Thoracic aorta (tissue), 2 donors: ENCODE measurements around the gene YEATS2. TPM values are rescaled to one million over a fixed set of nuclear protein-coding genes. Genes with fewer than 3 reads are reported as not detected.

Source experiments
- ATAC-seq: fragments of 150-250 bp; one replicate; pipeline ENCODE4 v1.8.0; 2017; ENCODE audit warnings: low read depth; ENCODE audit not compliant: insufficient number of reproducible peaks, low FRiP score
- DNase-seq: peaks from one replicate; pipeline ENCODE4 v3.0.0-alpha.2; 2020; ENCODE audit warnings: low spot score
- H3K27ac ChIP-seq, 2 donors: fragments of 200-600 bp; sonication (generic); 1 replicate in 1 of 2; 2 replicates in 1 of 2; pipeline ENCODE4 v1.5.1; 2016; ENCODE audit warnings: mild to moderate bottlenecking in 2 of 2, moderate library complexity in 2 of 2
- H3K27me3 ChIP-seq: fragments of 200-600 bp; sonication (generic); replicated peaks from 2 replicates; pipeline ENCODE4 v1.6.0; 2016; ENCODE audit warnings: mild to moderate bottlenecking; ENCODE audit not compliant: insufficient read depth
- H3K36me3 ChIP-seq: fragments of 200-600 bp; sonication (generic); one replicate; pipeline ENCODE4 v1.5.1; 2016
- H3K4me1 ChIP-seq, 2 donors: fragments of 200-600 bp; sonication (generic); 1 replicate in 1 of 2; 2 replicates in 1 of 2; pipeline versions ENCODE4 v1.5.1 to v1.6.0; 2016; ENCODE audit warnings: low read depth in 2 of 2, mild to moderate bottlenecking in 1 of 2; ENCODE audit not compliant: control insufficient read depth in 1 of 2
- H3K4me3 ChIP-seq: fragments of 200-600 bp; sonication (generic); 2 replicates; pipeline ENCODE4 v1.5.1; 2016; ENCODE audit warnings: mild to moderate bottlenecking
- H3K9me3 ChIP-seq: fragments of 200-600 bp; sonication (generic); 2 replicates; pipeline ENCODE4 v1.5.1; 2016
- total RNA-seq, 2 donors: library from RNA; depleted of rRNA; stranded (reverse); fragments of >200 nt; gene quantifications; one replicate each; pipeline versions ENCODE4 v1.1.0 to v1.2.3, GENCODE V29; 2016
- TF ChIP-seq, protein P1 (sequence below): fragments of 200-600 bp; sonication (generic); IDR thresholded peaks from one replicate; pipeline ENCODE4 v1.5.1; 2019; ENCODE audit warnings: antibody characterized with exemption

Gene YEATS2
- total RNA-seq, 2 donors from 2014 or later: 25.3 to 34.2 TPM

DNA sequence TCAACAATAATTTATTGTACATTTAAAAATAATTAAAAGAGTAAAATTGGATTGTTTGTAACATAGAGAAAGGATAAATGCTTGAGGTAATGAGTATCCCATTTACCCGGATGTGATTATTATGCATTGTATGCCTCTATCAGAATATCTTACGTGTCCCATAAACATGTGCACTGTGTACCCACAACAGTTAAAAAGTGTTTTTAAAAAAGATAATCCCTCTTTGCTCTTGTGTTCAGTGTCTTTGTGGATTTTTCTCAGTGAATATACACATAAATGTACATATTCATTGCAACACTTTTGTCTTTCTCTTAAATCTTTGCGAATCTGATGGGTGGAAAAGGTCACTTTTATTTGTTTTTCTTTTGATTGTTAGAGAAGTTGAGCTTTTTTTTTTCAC, 20.4 kb downstream of the YEATS2 start:
- no peaks in the 10 kb centered on the region for H3K27me3 ChIP-seq
- ATAC-seq: no peak
- no peak overlapping the region for H3K4me3 ChIP-seq
- H3K27ac ChIP-seq: no peak overlapping the region
- DNase-seq: no peak
- TF ChIP-seq, protein P1, sequence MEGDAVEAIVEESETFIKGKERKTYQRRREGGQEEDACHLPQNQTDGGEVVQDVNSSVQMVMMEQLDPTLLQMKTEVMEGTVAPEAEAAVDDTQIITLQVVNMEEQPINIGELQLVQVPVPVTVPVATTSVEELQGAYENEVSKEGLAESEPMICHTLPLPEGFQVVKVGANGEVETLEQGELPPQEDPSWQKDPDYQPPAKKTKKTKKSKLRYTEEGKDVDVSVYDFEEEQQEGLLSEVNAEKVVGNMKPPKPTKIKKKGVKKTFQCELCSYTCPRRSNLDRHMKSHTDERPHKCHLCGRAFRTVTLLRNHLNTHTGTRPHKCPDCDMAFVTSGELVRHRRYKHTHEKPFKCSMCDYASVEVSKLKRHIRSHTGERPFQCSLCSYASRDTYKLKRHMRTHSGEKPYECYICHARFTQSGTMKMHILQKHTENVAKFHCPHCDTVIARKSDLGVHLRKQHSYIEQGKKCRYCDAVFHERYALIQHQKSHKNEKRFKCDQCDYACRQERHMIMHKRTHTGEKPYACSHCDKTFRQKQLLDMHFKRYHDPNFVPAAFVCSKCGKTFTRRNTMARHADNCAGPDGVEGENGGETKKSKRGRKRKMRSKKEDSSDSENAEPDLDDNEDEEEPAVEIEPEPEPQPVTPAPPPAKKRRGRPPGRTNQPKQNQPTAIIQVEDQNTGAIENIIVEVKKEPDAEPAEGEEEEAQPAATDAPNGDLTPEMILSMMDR: no peak
- H3K4me1 ChIP-seq: no peaks in the 10 kb centered on the region
- no peaks in the 10 kb centered on the region for H3K9me3 ChIP-seq
- H3K36me3 ChIP-seq: peaks cover 39% of the 10 kb centered on the region

DNA sequence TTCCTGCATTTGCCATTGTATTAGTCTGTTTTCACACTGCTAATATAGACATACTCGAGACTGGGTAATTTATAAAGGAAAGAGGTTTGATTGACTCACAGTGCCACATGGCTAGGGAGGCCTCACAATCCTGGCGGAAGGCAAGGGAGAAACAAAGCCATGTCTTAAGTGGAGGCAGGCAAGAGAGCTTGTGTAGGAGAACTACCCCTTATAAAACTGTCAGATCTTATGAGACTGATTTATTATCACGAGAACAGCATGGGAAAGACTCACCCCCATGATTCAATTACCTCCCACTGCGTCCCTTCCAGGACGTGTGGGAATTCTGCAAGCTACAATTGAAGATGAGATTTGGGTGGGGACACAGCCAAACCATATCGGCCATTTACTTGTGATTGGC, 27.8 kb downstream of the YEATS2 start:
- ATAC-seq (no peak), DNase-seq (no peak)
- no peaks in the 10 kb centered on the region for H3K4me1 ChIP-seq
- peaks cover 57% of the 10 kb centered on the region for H3K36me3 ChIP-seq
- no peak overlapping the region for H3K27ac ChIP-seq
- H3K9me3 ChIP-seq: no peaks in the 10 kb centered on the region
- TF ChIP-seq, protein P1: no peak
- H3K27me3 ChIP-seq: no peaks in the 10 kb centered on the region
- H3K4me3 ChIP-seq: no peak overlapping the region

DNA sequence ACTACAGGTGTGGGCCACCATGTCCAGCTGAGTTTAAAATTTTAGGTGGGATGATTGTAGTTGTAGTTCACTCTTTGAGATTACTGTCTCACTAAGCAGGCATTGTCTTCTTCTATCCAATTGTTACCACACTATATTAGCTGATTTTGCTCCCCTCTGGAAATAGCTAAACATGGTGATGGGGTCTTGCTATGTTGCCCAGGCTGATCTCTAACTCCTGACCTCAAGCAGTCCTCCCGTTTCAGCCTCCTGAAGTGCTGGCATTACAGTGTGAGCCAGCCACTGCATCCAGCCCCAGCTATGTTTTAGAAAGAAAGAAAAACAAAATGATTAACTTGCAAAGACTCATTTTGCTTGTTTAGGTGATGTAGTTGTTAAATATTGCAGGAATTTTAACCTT, 30.6 kb downstream of the YEATS2 start:
- H3K36me3 ChIP-seq: peaks cover 42% of the 10 kb centered on the region
- no peak overlapping the region for H3K4me3 ChIP-seq
- H3K9me3 ChIP-seq: no peaks in the 10 kb centered on the region
- H3K27me3 ChIP-seq: no peaks in the 10 kb centered on the region
- ATAC-seq: no peak
- no peaks in the 10 kb centered on the region for H3K4me1 ChIP-seq
- H3K27ac ChIP-seq: no peak overlapping the region
- DNase-seq: no peak
- TF ChIP-seq, protein P1: no peak

DNA sequence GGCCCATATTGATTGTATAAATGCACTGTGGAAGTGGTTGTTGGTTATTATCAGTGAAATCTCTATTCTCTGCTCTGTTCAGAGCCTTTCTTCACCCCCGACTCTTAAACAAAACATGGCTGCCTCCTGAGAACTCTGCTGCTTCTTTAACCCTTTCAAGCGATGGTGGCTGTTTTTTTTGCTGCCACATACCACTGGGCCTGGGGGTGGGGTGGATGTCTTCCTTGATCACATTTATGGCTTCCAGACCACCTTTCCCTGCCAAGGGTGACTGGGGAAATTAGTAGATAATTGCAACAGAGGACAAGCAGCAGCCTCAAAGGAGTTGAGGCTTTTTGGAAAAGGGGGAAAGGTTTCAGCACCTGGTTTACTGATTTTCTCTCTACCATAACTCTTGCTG, 32.8 kb downstream of the YEATS2 start:
- Histone ChIP-seq H3K4me3 (no peak overlapping the region), H3K27ac (no peak overlapping the region), H3K36me3 (peaks cover 41% of the 10 kb centered on the region), H3K4me1 (no peaks in the 10 kb centered on the region), H3K9me3 (no peaks in the 10 kb centered on the region), H3K27me3 (no peaks in the 10 kb centered on the region)
- no peak for ATAC-seq
- TF ChIP-seq, protein P1: no peak
- no peak for DNase-seq

DNA sequence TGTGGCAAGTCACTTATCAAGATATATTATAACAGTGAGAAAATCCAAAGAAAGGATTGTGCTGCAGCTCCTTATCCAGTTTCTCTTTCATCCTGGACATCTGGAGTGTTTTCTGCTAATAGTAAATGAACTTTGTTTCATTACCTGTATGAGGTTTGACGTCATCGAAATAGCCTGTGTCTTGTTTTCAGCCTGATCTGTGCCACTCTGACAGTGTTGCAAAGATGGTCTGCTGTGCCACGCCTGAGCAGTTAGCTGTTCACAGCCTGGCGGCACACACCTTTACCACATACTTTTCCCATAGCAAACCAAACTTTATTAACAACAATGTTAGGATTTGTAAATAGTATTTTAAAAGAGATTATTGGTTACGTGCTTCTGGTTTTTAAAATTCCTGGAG, 34.0 kb downstream of the YEATS2 start:
- Histone ChIP-seq H3K9me3 (no peaks in the 10 kb centered on the region), H3K27me3 (no peaks in the 10 kb centered on the region), H3K36me3 (peaks cover 31% of the 10 kb centered on the region), H3K27ac (no peak overlapping the region), H3K4me1 (no peaks in the 10 kb centered on the region), H3K4me3 (no peak overlapping the region)
- DNase-seq (no peak), ATAC-seq (no peak)
- TF ChIP-seq, protein P1: no peak
